Endothelial cell of umbilical vein (primary cell): ENCODE results near the gene MBLAC2. TPM values are rescaled to one million over a fixed set of nuclear protein-coding genes. Genes with fewer than 3 reads are reported as not detected.

Experiments
- BruUV-seq: library from RNA; stranded (reverse); fragments of 400-500 nt; replicated peaks from 2 replicates; lab custom pipeline; 2021; lab: Mats Ljungman, UMichigan
- CTCF ChIA-PET: fragments of 300-600, 350-600 bp; sonication (Branson Sonifier 250); formaldehyde crosslinking; loops from one replicate; lab custom pipeline; 2021; ENCODE audit warnings: antibody characterized with exemption, inconsistent platforms; lab: Charles Lee
- POLR2A ChIA-PET: fragments of 300-600, 350-600 bp; sonication (Branson Sonifier 250); formaldehyde crosslinking; loops from one replicate; lab custom pipeline; 2021; ENCODE audit warnings: antibody characterized with exemption, inconsistent platforms; lab: Charles Lee
- DNase-seq: peaks from one replicate; pipeline ENCODE4 v3.0.0-alpha.2; 2011; ENCODE audit warnings: low read depth, low spot score
- FAIRE-seq: peaks from 2 replicates; lab custom pipeline; 2011; peaks lifted over from hg19 to GRCh38; lab: Jason Lieb, UNC
- H2AFZ ChIP-seq: 2 replicates; pipeline ENCODE4 v1.6.0; 2012; ENCODE audit warnings: low read depth, low read length, control low read depth, inconsistent platforms
- H3K27ac ChIP-seq: 2 replicates; pipeline ENCODE4 v1.5.1; 2011; ENCODE audit warnings: low read depth, mild to moderate bottlenecking, control low read depth, low read length, moderate library complexity; ENCODE audit not compliant: insufficient read depth
- H3K27me3 ChIP-seq, 2 experiments: 2 replicates each; pipeline versions ENCODE4 v1.6.0 to v1.6.1; 2011; ENCODE audit warnings: low read length in 2 of 2, mixed read lengths in 1 of 2; ENCODE audit not compliant: control insufficient read depth in 2 of 2, insufficient read depth in 2 of 2
- H3K36me3 ChIP-seq, 2 experiments: 2 replicates in 1 of 2; 3 replicates in 1 of 2; pipeline ENCODE4 v1.5.1; 2011; ENCODE audit warnings: low read length in 2 of 2, mild to moderate bottlenecking in 1 of 2, moderate library complexity in 1 of 2; ENCODE audit not compliant: control insufficient read depth in 2 of 2, insufficient read depth in 2 of 2; ENCODE audit errors: extremely low read depth in 1 of 2
- H3K4me1 ChIP-seq: 3 replicates; pipeline ENCODE4 v1.5.1; 2011; ENCODE audit warnings: mild to moderate bottlenecking, low read length; ENCODE audit not compliant: control insufficient read depth, insufficient read depth; ENCODE audit errors: extremely low read depth
- H3K4me2 ChIP-seq: 2 replicates; pipeline ENCODE4 v1.6.1; 2011; ENCODE audit warnings: low read length, control low read depth, mixed read lengths; ENCODE audit not compliant: insufficient read depth
- H3K4me3 ChIP-seq, 3 experiments: fragments of 200-600 bp in 1 of 3; sonication (generic), shearing (Covaris generic) in 1 of 3; replicated peaks in 1 of 3; 2 replicates each; pipeline ENCODE4 v1.5.1; 2011 to 2016; ENCODE audit warnings: control low read depth in 3 of 3, low read length in 3 of 3, mild to moderate bottlenecking in 2 of 3, inconsistent platforms in 1 of 3, low read depth in 1 of 3, moderate library complexity in 1 of 3; ENCODE audit not compliant: insufficient read depth in 1 of 3
- H3K79me2 ChIP-seq: 2 replicates; pipeline ENCODE4 v1.6.0; 2012; ENCODE audit warnings: low read length, inconsistent platforms; ENCODE audit not compliant: control insufficient read depth, insufficient read depth
- H3K9ac ChIP-seq: replicated peaks from 2 replicates; pipeline ENCODE3; 2011; ENCODE audit warnings: low read length, control low read depth; ENCODE audit not compliant: insufficient read depth; ENCODE audit errors: extremely low read depth
- H3K9me1 ChIP-seq: replicated peaks from 3 replicates; pipeline ENCODE4 v1.6.0; 2011; ENCODE audit warnings: mild to moderate bottlenecking, low read length; ENCODE audit not compliant: control insufficient read depth, insufficient read depth; ENCODE audit errors: extremely low read depth
- H3K9me3 ChIP-seq: replicated peaks from 2 replicates; pipeline ENCODE4 v1.5.1; 2012; ENCODE audit warnings: low read length, inconsistent platforms; ENCODE audit not compliant: control insufficient read depth, insufficient read depth
- H4K20me1 ChIP-seq: replicated peaks from 2 replicates; pipeline ENCODE3; 2011; ENCODE audit warnings: mild to moderate bottlenecking, low read length; ENCODE audit not compliant: control insufficient read depth, insufficient read depth; ENCODE audit errors: extremely low read depth
- EZH2 ChIP-seq: IDR thresholded peaks from 2 replicates; pipeline ENCODE4 v1.6.1; 2012; ENCODE audit warnings: borderline replicate concordance, low read depth, mild to moderate bottlenecking, moderate library complexity, low read length, inconsistent platforms; ENCODE audit not compliant: severe bottlenecking
- FOS ChIP-seq: IDR thresholded peaks from 2 replicates; pipeline ENCODE4 v1.6.1; 2011; ENCODE audit warnings: mild to moderate bottlenecking, low read length, moderate library complexity, borderline replicate concordance; ENCODE audit not compliant: insufficient read depth
- GATA2 ChIP-seq: IDR thresholded peaks from 2 replicates; pipeline ENCODE4 v1.7.0; 2011; ENCODE audit warnings: low read depth, mild to moderate bottlenecking, moderate library complexity, mixed read lengths, low read length; ENCODE audit not compliant: insufficient read length, insufficient read depth
- JUN ChIP-seq: IDR thresholded peaks from 2 replicates; pipeline ENCODE4 v1.6.1; 2011; ENCODE audit warnings: borderline replicate concordance, low read depth; ENCODE audit not compliant: insufficient read length, insufficient read depth
- MYC ChIP-seq: IDR thresholded peaks from one replicate; pipeline ENCODE4 v1.6.1; 2011; ENCODE audit warnings: mild to moderate bottlenecking, low read depth, low read length
- POLR2A ChIP-seq: IDR thresholded peaks from 2 replicates; pipeline ENCODE4 v1.6.1; 2012; ENCODE audit warnings: low read depth, mild to moderate bottlenecking, control low read depth, low read length
- POLR2AphosphoS5 ChIP-seq: IDR thresholded peaks from 2 replicates; pipeline ENCODE4 v1.6.1; 2012; ENCODE audit warnings: low read depth, mild to moderate bottlenecking, control low read depth, low read length, moderate library complexity; ENCODE audit not compliant: insufficient read depth
- dilution Hi-C: fragments of 300-500 bp; cut with MboI; formaldehyde crosslinking; loops from one replicate; pipeline ENCODE4 v1.15.0; 2019; ENCODE audit warnings: low sequenced_read_pairs; ENCODE audit not compliant: extremely low pct_ligation_motif_present
- intact Hi-C: fragments of 100-400 bp; cut with micrococcal nuclease; formaldehyde crosslinking; loops from one replicate; pipeline ENCODE4 v1.10.0; 2022
- polyA plus RNA-seq, 4 experiments: library from polyadenylated mRNA; depleted of rRNA in 3 of 4; stranded (reverse) in 3 of 4; unstranded in 1 of 4; fragments of >200 nt; gene quantifications; 2 replicates each; pipeline versions ENCODE4 v1.2.1 to v1.2.3, GENCODE V29; 2011 to 2012; ENCODE audit warnings: missing spikeins in 1 of 4
- total RNA-seq: library from RNA; stranded (reverse); gene quantifications from 2 replicates; pipeline ENCODE4 v1.2.3, GENCODE V29; 2021
- TF ChIP-seq, protein P1 (sequence below), 2 donors: IDR thresholded peaks; 1 replicate in 1 of 2; 2 replicates in 1 of 2; pipeline ENCODE4 v1.5.1; 2011; ENCODE audit warnings: low read length in 2 of 2, mild to moderate bottlenecking in 2 of 2, moderate library complexity in 2 of 2, control low read depth in 1 of 2, inconsistent platforms in 1 of 2, low read depth in 1 of 2; ENCODE audit not compliant: insufficient read depth in 1 of 2; ENCODE audit errors: extremely low read depth in 1 of 2
- TF ChIP-seq, protein P2 (sequence below): IDR thresholded peaks from 2 replicates; pipeline ENCODE4 v1.6.1; 2011; ENCODE audit not compliant: insufficient read depth, insufficient read length

The MBLAC2 gene
- total and polyA plus RNA-seq, 2 donors (not counting 3 experiments of a cell fraction or from before 2014, with no cell fraction given) = 2.1 to 5.3 TPM

- Histone ChIP-seq H2AFZ (no peak overlapping the region), H4K20me1 (no peaks in the 10 kb centered on the region), H3K9me1 (no peaks in the 10 kb centered on the region), H3K9ac (no peak overlapping the region), H3K4me3 (no peak overlapping the region), H3K4me2 (no peak overlapping the region), H3K27me3 (no peaks in the 10 kb centered on the region), H3K27ac (no peak overlapping the region), H3K4me1 (no peaks in the 10 kb centered on the region), H3K9me3 (no peaks in the 10 kb centered on the region), H3K36me3 (no peaks in the 10 kb centered on the region), H3K79me2 (peaks cover 19% of the 10 kb centered on the region)
- intact Hi-C loops = no loop called here
- dilution Hi-C loops = no loop called here
- ChIA-PET CTCF (no interaction called here), POLR2A (no interaction called here)
- TF ChIP-seq MYC (no peak), EZH2 (no peak), JUN (no peak), GATA2 (no peak), FOS (no peak), POLR2AphosphoS5 (no peak), POLR2A (no peak)
- TF ChIP-seq, protein P1, sequence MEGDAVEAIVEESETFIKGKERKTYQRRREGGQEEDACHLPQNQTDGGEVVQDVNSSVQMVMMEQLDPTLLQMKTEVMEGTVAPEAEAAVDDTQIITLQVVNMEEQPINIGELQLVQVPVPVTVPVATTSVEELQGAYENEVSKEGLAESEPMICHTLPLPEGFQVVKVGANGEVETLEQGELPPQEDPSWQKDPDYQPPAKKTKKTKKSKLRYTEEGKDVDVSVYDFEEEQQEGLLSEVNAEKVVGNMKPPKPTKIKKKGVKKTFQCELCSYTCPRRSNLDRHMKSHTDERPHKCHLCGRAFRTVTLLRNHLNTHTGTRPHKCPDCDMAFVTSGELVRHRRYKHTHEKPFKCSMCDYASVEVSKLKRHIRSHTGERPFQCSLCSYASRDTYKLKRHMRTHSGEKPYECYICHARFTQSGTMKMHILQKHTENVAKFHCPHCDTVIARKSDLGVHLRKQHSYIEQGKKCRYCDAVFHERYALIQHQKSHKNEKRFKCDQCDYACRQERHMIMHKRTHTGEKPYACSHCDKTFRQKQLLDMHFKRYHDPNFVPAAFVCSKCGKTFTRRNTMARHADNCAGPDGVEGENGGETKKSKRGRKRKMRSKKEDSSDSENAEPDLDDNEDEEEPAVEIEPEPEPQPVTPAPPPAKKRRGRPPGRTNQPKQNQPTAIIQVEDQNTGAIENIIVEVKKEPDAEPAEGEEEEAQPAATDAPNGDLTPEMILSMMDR (IDR thresholded peaks at IDR 0.05; ENCODE audit: extremely low read depth in 1 of 2, insufficient read depth in 1 of 2, low read depth in 1 of 2, low read length in 2 of 2) = no peak
- TF ChIP-seq, protein P2, sequence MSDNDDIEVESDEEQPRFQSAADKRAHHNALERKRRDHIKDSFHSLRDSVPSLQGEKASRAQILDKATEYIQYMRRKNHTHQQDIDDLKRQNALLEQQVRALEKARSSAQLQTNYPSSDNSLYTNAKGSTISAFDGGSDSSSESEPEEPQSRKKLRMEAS = no peak
- FAIRE-seq (no peak), DNase-seq (peak; percentile 12)
- BruUV-seq = no TSS peak
Measured at GRCh38 chr5:90483206-90483605, 8.6 kb upstream of the MBLAC2 start.
